ENCODE results near the gene TNFRSF12A. TPM values are rescaled to one million over a fixed set of nuclear protein-coding genes. Genes with fewer than 3 reads are reported as not detected.

TNFRSF12A gene
- 1 to 10 TPM in 1 of 2 experiments, under 1 TPM in 1; 0.73 to 1.0 TPM for total RNA-seq
- under 1 TPM; 0.33 to 0.44 TPM for polyA plus RNA-seq

DNA sequence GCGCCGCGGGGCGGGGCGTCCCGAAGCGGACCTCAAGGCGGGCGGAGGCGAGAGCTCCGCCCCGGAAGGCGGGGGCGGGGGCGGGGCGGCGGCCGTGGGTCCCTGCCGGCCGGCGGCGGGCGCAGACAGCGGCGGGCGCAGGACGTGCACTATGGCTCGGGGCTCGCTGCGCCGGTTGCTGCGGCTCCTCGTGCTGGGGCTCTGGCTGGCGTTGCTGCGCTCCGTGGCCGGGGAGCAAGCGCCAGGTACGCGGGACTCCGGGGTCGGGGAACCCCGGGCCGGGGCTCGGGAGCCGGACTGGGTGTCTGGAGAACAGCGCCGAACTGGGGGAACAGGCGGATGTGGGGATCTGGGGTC lies at the start of gene TNFRSF12A:
Gene TNFRSF12A, plus strand, starts transcription at position 122 of the 357 bp plus-strand sequence. Its CDS starts 30 bp downstream, at position 152.
- H3K27ac ChIP-seq (ENCODE audit: low read depth, low read length), result peak within 1 kb of the TSS; percentile 90
- peaks cover 19 to 60% (median 39%) of the 10 kb centered on the region in 4 donors for H3K4me1 Mint-ChIP-seq
- POLR2A ChIA-PET (ENCODE audit: partially characterized antibody), result interaction anchor here (0.8 to 5.9 kb wide), 17 partner anchors 10 to 150 kb away, joined by 3 to 89 read pairs (median 4); partner anchors contain the start of gene ZNF213

DNA sequence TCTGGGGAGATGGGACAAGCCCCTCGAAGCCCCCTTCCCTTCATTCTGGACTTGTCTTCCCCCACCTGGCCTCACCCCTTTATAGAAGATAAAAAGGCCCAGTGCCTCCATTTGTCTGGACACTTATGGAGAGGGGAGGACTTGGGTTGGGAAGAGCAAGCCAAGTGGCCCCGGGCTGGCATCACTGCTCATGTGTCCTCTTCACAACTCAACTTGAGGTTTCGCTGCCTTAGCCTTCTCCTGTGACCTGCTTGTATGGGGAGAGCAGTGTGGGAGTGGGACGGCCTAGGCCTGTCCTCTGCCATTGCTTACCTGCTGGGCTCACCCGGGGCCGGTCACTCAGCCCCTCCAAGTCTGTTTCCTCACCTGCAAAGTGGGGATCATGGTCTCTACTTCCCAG lies 49.6 kb upstream of the TNFRSF12A start:
- H3K4me1 ChIP-seq (ENCODE audit: insufficient read depth, low read length), result peaks cover 30% of the 10 kb centered on the region
- no peak overlapping the region for H3K27ac ChIP-seq (ENCODE audit: low read depth, low read length)
- peak overlapping the region in 7 of 8 donors; percentile 31 to 68 (median 61) for H3K4me3 Mint-ChIP-seq
- peak overlapping the region in 1 of 7 donors; percentile 4 for H3K27ac Mint-ChIP-seq
- peaks cover 21% of the 10 kb centered on the region for H3K27me3 ChIP-seq (ENCODE audit: insufficient read depth, low read length)
- no peaks in the 10 kb centered on the region for H3K36me3 ChIP-seq (ENCODE audit: insufficient read depth, low read length)
- intact Hi-C loops (cut with micrococcal nuclease), result no loop called here
- peaks cover 0 to 3% (median 0%) of the 10 kb centered on the region in 8 donors for H3K9me3 Mint-ChIP-seq
- no peaks in the 10 kb centered on the region for H3K9me3 ChIP-seq (ENCODE audit: control insufficient read depth in 1 of 2, low read length in 2 of 2)
- POLR2A ChIA-PET (ENCODE audit: partially characterized antibody), result interaction anchor here (1.0 to 6.8 kb wide), 2 partner anchors 12 to 52 kb away, joined by 3 to 49 read pairs; partner anchors contain the start of gene PKMYT1
- CTCF ChIA-PET (ENCODE audit: partially characterized antibody), result interaction anchor here (0.6 to 1.3 kb wide), 4 partner anchors 8 to 1583 kb away, joined by 3 to 5 read pairs (median 3); no protein-coding TSS in a partner anchor
- H3K4me3 ChIP-seq (ENCODE audit: low read length in 2 of 2), result peak overlapping the region in 1 of 2 donors; percentile 64
- H3K27me3 Mint-ChIP-seq, result peaks cover 6 to 11% of the 10 kb centered on the region in 2 donors
- peaks cover 3 to 21% (median 15%) of the 10 kb centered on the region in 4 donors for H3K4me1 Mint-ChIP-seq
- no peak for DNase-seq
- H3K36me3 Mint-ChIP-seq, result no peaks in the 10 kb centered on the region

More for the DNA sequence above, at the start of gene TNFRSF12A:
- H3K9me3 ChIP-seq (ENCODE audit: control insufficient read depth in 1 of 2, low read length in 2 of 2), result no peaks in the 10 kb centered on the region
- peaks cover 51% of the 10 kb centered on the region for H3K4me1 ChIP-seq (ENCODE audit: insufficient read depth, low read length)
- Mint-ChIP-seq H3K9me3 (no peaks in the 10 kb centered on the region), H3K36me3 (peaks cover 3 to 12% of the 10 kb centered on the region in 2 donors), H3K27me3 (peaks cover 0 to 2% of the 10 kb centered on the region in 2 donors), H3K27ac (peak within 1 kb of the TSS; percentile 80 to 99 (median 89)), H3K4me3 (peak within 1 kb of the TSS; percentile 84 to 97 (median 90))
- H3K36me3 ChIP-seq (ENCODE audit: insufficient read depth, low read length), result no peaks in the 10 kb centered on the region
- DNase-seq, result peak; percentile 51 to 65 (median 55)
- peak within 1 kb of the TSS; percentile 30 to 59 for H3K4me3 ChIP-seq (ENCODE audit: low read length in 2 of 2)
- CTCF ChIA-PET (ENCODE audit: partially characterized antibody), result interaction anchor here (1.8 to 18.6 kb wide), 4 partner anchors 8 to 55 kb away, joined by 4 to 444 read pairs (median 28); partner anchors contain the start of gene CLDN9
- intact Hi-C loops (cut with micrococcal nuclease), result loop anchor here (1.0 to 10.0 kb wide), 3 partner anchors 8 to 115 kb away; no protein-coding TSS in a partner anchor
- no peaks in the 10 kb centered on the region for H3K27me3 ChIP-seq (ENCODE audit: insufficient read depth, low read length)

GRCh38 chr16:2971134-2971984 lies 48.8 kb upstream of the TNFRSF12A start:
- H3K4me3 ChIP-seq (ENCODE audit: low read length in 2 of 2), result no peak overlapping the region
- Mint-ChIP-seq H3K27me3 (peaks cover 6 to 9% of the 10 kb centered on the region in 2 donors), H3K4me3 (peak overlapping the region in 6 of 8 donors; percentile 31 to 77 (median 64)), H3K27ac (peak overlapping the region in 1 of 7 donors; percentile 81), H3K36me3 (no peaks in the 10 kb centered on the region), H3K4me1 (peaks cover 3 to 18% (median 12%) of the 10 kb centered on the region in 4 donors), H3K9me3 (peaks cover 0 to 2% (median 0%) of the 10 kb centered on the region in 8 donors)
- DNase-seq, result no peak
- H3K27ac ChIP-seq (ENCODE audit: low read depth, low read length), result no peak overlapping the region
- H3K9me3 ChIP-seq (ENCODE audit: control insufficient read depth in 1 of 2, low read length in 2 of 2), result no peaks in the 10 kb centered on the region
- intact Hi-C loops (cut with micrococcal nuclease), result no loop called here
- POLR2A ChIA-PET (ENCODE audit: partially characterized antibody), result no interaction called here
- no peaks in the 10 kb centered on the region for H3K36me3 ChIP-seq (ENCODE audit: insufficient read depth, low read length)
- CTCF ChIA-PET (ENCODE audit: partially characterized antibody), result interaction anchor here (0.8 to 1.3 kb wide), 2 partner anchors 10 to 57 kb away, joined by 3 to 4 read pairs; no protein-coding TSS in a partner anchor
- peaks cover 14% of the 10 kb centered on the region for H3K27me3 ChIP-seq (ENCODE audit: insufficient read depth, low read length)
- H3K4me1 ChIP-seq (ENCODE audit: insufficient read depth, low read length), result peaks cover 24% of the 10 kb centered on the region

DNA sequence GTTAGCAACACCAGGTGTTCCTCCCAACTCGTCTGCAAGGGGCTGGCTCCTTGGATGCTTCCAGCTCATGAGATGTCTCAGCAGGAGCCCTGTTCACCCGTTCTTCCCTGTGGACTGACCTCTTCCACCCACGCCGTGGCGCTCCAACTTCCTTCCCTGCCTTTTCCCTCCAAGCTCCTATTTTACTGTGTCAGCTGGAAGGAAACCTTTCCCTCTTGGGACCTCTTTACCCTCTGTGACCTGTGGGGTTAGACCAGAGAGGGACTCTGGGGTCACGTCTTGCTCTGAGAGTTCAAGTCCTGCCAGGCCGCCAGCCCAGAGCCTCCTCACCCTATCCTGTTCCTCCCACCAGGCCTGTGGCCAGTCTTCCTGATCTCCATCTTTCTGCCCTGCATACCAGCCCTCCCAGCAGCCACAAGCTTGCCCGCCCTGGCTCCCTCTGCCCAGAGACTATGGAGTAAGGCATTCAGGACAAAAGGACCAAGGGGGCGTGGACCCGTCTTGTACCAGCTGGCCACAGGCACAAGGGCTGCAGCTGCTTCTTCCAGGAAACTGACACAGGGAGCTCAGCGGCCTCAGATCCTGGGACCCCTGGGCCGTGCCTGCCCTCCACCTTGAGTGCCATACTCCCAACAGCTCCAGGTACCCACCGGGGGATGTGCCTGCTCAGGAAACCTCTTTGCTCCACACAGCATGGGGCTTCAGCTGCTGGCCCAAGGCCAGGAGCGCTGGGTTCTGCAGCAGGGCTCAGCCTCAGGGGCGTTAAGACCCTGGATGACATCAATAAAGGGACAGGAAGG lies 48.0 kb upstream of the TNFRSF12A start:
- Mint-ChIP-seq H3K4me3 (peak overlapping the region in 3 of 8 donors; percentile 40 to 64 (median 41)), H3K27ac (peak overlapping the region in 1 of 7 donors; percentile 52), H3K36me3 (no peaks in the 10 kb centered on the region), H3K4me1 (peaks cover 3 to 18% (median 12%) of the 10 kb centered on the region in 4 donors), H3K9me3 (peaks cover 0 to 2% (median 0%) of the 10 kb centered on the region in 8 donors), H3K27me3 (peaks cover 6 to 11% of the 10 kb centered on the region in 2 donors)
- peaks cover 14% of the 10 kb centered on the region for H3K27me3 ChIP-seq (ENCODE audit: insufficient read depth, low read length)
- intact Hi-C loops (cut with micrococcal nuclease), result no loop called here
- no peak for DNase-seq
- CTCF ChIA-PET (ENCODE audit: partially characterized antibody), result interaction anchor here (0.8 to 1.3 kb wide), 2 partner anchors 9 to 56 kb away, joined by 3 to 4 read pairs; no protein-coding TSS in a partner anchor
- no peaks in the 10 kb centered on the region for H3K36me3 ChIP-seq (ENCODE audit: insufficient read depth, low read length)
- POLR2A ChIA-PET (ENCODE audit: partially characterized antibody), result no interaction called here
- H3K9me3 ChIP-seq (ENCODE audit: control insufficient read depth in 1 of 2, low read length in 2 of 2), result no peaks in the 10 kb centered on the region
- H3K4me3 ChIP-seq (ENCODE audit: low read length in 2 of 2), result no peak overlapping the region
- no peak overlapping the region for H3K27ac ChIP-seq (ENCODE audit: low read depth, low read length)
- H3K4me1 ChIP-seq (ENCODE audit: insufficient read depth, low read length), result peaks cover 21% of the 10 kb centered on the region

DNA sequence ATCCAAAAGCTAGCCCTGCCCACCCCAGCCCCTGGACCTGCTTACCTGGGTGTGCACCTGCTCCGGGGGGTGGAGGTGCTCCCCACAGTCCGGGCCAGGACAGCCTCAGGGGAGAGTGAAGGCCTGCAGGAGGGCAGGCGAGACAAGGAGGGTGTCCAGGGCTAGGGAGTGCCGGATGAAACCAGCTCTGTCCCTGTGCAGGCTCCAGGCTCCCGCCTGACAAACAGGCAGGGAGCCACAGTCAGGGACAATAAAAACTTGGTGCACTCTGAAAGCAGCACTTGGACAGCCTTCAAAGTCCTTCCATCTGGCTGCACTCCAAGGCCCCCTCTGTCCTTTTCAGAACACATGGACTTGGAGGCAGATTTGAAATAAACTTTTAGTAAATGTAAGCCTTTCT lies 47.1 kb upstream of the TNFRSF12A start:
- DNase-seq, result no peak
- H3K4me3 ChIP-seq (ENCODE audit: low read length in 2 of 2), result no peak overlapping the region
- CTCF ChIA-PET (ENCODE audit: partially characterized antibody), result no interaction called here
- Mint-ChIP-seq H3K4me3 (no peak overlapping the region), H3K27ac (no peak overlapping the region), H3K4me1 (peaks cover 2 to 16% (median 11%) of the 10 kb centered on the region in 4 donors), H3K36me3 (no peaks in the 10 kb centered on the region), H3K27me3 (peaks cover 4 to 8% of the 10 kb centered on the region in 2 donors), H3K9me3 (peaks cover 0 to 2% (median 0%) of the 10 kb centered on the region in 8 donors)
- POLR2A ChIA-PET (ENCODE audit: partially characterized antibody), result no interaction called here
- peaks cover 18% of the 10 kb centered on the region for H3K4me1 ChIP-seq (ENCODE audit: insufficient read depth, low read length)
- no peaks in the 10 kb centered on the region for H3K36me3 ChIP-seq (ENCODE audit: insufficient read depth, low read length)
- intact Hi-C loops (cut with micrococcal nuclease), result no loop called here
- H3K27ac ChIP-seq (ENCODE audit: low read depth, low read length), result no peak overlapping the region
- H3K9me3 ChIP-seq (ENCODE audit: control insufficient read depth in 1 of 2, low read length in 2 of 2), result no peaks in the 10 kb centered on the region
- peaks cover 7% of the 10 kb centered on the region for H3K27me3 ChIP-seq (ENCODE audit: insufficient read depth, low read length)

GRCh38 chr16:2973605-2974318 lies 46.4 kb upstream of the TNFRSF12A start:
- Mint-ChIP-seq H3K4me3 (peak overlapping the region in 1 of 8 donors; percentile 20), H3K9me3 (peaks cover 0 to 2% (median 0%) of the 10 kb centered on the region in 8 donors), H3K36me3 (no peaks in the 10 kb centered on the region), H3K27ac (no peak overlapping the region), H3K4me1 (peaks cover 0 to 9% (median 5%) of the 10 kb centered on the region in 4 donors), H3K27me3 (peaks cover 2% of the 10 kb centered on the region in 2 donors)
- ChIA-PET CTCF (ENCODE audit: partially characterized antibody) (no interaction called here), POLR2A (ENCODE audit: partially characterized antibody) (no interaction called here)
- intact Hi-C loops (cut with micrococcal nuclease), result no loop called here
- Histone ChIP-seq H3K4me1 (ENCODE audit: insufficient read depth, low read length) (peaks cover 11% of the 10 kb centered on the region), H3K27ac (ENCODE audit: low read depth, low read length) (no peak overlapping the region), H3K27me3 (ENCODE audit: insufficient read depth, low read length) (peaks cover under 1% of the 10 kb centered on the region), H3K36me3 (ENCODE audit: insufficient read depth, low read length) (no peaks in the 10 kb centered on the region), H3K9me3 (ENCODE audit: control insufficient read depth in 1 of 2, low read length in 2 of 2) (no peaks in the 10 kb centered on the region), H3K4me3 (ENCODE audit: low read length in 2 of 2) (no peak overlapping the region)
- DNase-seq, result no peak
